Transverse colon (tissue), 4 donors: ENCODE measurements around the gene TTN. TPM values are rescaled to one million over a fixed set of nuclear protein-coding genes. Genes with fewer than 3 reads are reported as not detected.

ENCODE experiments used
- DNase-seq: peaks from one replicate; pipeline ENCODE4 v3.0.0-alpha.2; 2019
- H3K27ac ChIP-seq, 4 donors: fragments of 200-600 bp; sonication (generic); 2 replicates each; pipeline ENCODE4 v1.5.1; 2016 to 2018; ENCODE audit warnings: inconsistent platforms in 4 of 4
- H3K27me3 ChIP-seq: fragments of 200-600 bp; sonication (generic); 2 replicates; pipeline ENCODE4 v1.5.1; 2017; ENCODE audit warnings: inconsistent platforms
- H3K36me3 ChIP-seq, 4 donors: fragments of 200-600 bp; sonication (generic); 2 replicates each; pipeline ENCODE4 v1.5.1; 2017 to 2019; ENCODE audit warnings: inconsistent platforms in 4 of 4
- H3K4me1 ChIP-seq, 4 donors: fragments of 200-600 bp; sonication (generic); 2 replicates each; pipeline ENCODE4 v1.5.1; 2017 to 2020; ENCODE audit warnings: inconsistent platforms in 4 of 4
- H3K4me3 ChIP-seq, 4 donors: fragments of 200-600 bp; sonication (generic); 1 replicate in 1 of 4; 2 replicates in 3 of 4; pipeline versions ENCODE4 v1.5.1 to v1.6.1; 2017 to 2019; ENCODE audit warnings: inconsistent platforms in 4 of 4
- H3K9me3 ChIP-seq, 2 donors: fragments of 200-600 bp; sonication (generic); 2 replicates each; pipeline ENCODE4 v1.5.1; 2017 to 2019; ENCODE audit warnings: inconsistent platforms in 2 of 2
- EP300 ChIP-seq: sonication (generic); formaldehyde crosslinking; IDR thresholded peaks from one replicate; pipeline ENCODE4 v1.6.1; 2017; ENCODE audit warnings: antibody characterized with exemption, low read depth
- POLR2A ChIP-seq: fragments of 450-650 bp; IDR thresholded peaks from one replicate; pipeline ENCODE4 v1.6.1; 2016; ENCODE audit warnings: antibody characterized with exemption, mild to moderate bottlenecking, moderate library complexity
- POLR2AphosphoS5 ChIP-seq, 3 donors: sonication (generic); formaldehyde crosslinking; IDR thresholded peaks; one replicate each; pipeline ENCODE4 v1.6.1; 2016; ENCODE audit warnings: antibody characterized with exemption in 3 of 3
- WGBS, 2 donors: methylation state at CpG; one replicate each; pipeline ENCODE4 v1.1.5; 2018; ENCODE audit warnings: low coverage in 1 of 2; 5-methylcytosine and 5-hydroxymethylcytosine counted together
- in situ Hi-C, 4 donors: fragments of 200-750 bp; cut with MboI; loops; one replicate each; pipeline versions ENCODE4 v1.15.0 to v1.15.1; 2017; ENCODE audit warnings: low sequenced_read_pairs in 3 of 4, low pct_ligation_motif_present in 1 of 4, low pct_unique_long_range_greater_than_20kb in 1 of 4
- intact Hi-C: fragments of 100-400 bp; cut with DNase I; formaldehyde crosslinking; loops from one replicate; pipeline ENCODE4 v1.15.1; 2023; ENCODE audit warnings: low total_unique reads
- total RNA-seq, 4 donors: library from RNA; depleted of rRNA; stranded (reverse); fragments of >200 nt; gene quantifications; one replicate each; pipeline ENCODE4 v1.1.0, GENCODE V29; 2016
- TF ChIP-seq, protein P1 (sequence below), 5 experiments: fragments of 200-600 bp in 3 of 5; fragments of 450-650 bp in 2 of 5; sonication (generic) in 3 of 5; IDR thresholded peaks; 1 replicate in 2 of 5; 2 replicates in 3 of 5; pipeline ENCODE4 v1.5.1; 2016 to 2017; ENCODE audit warnings: antibody characterized with exemption in 5 of 5, inconsistent platforms in 3 of 5, mild to moderate bottlenecking in 2 of 5, moderate library complexity in 1 of 5

Gene TTN
- total RNA-seq, 4 donors from 2014 or later: 6.2 to 43.4 (median 18.1) TPM

DNA sequence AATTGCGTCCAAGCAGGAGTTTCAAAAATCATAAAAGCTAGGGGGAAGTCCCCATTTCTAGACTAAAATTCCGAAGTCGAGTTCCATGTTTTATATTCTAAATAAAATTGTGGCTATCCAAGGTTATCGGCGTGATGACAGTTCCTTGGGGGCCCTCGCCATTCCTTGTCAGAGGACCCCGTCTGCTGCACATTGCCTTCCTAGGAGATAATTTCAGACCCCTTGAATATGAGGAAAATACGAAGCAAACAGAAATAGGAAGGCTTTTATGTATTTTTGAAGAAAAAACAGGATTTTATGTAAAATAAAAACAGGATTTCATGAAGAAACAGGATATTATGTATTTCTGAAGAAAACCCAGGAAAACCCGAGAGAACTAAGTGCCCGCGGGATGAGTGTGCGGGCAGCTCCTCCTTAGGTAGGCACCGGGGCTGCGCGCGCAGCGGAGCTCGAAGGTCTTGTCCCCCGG is 327.4 kb downstream of the TTN start:
- in situ Hi-C loops: no loop called here
- intact Hi-C loops: loop anchor here (2.0 to 10.0 kb wide), 2 partner anchors 29 to 345 kb away; partner anchors contain the start of genes PJVK and PRKRA
- H3K27me3 ChIP-seq: no peaks in the 10 kb centered on the region
- WGBS, 2 donors: 27 to 36% methylated on average over 9 to 19 of the region's 19 CpGs
- no peak for DNase-seq
- H3K4me1 ChIP-seq: peaks cover 18 to 55% (median 39%) of the 10 kb centered on the region in 4 donors
- H3K27ac ChIP-seq: peak overlapping the region; percentile 94 to 98 (median 97)
- H3K4me3 ChIP-seq: peak overlapping the region in 3 of 4 donors; percentile 77 to 94 (median 82)
- TF ChIP-seq POLR2AphosphoS5 (IDR thresholded peaks at IDR 0.05) (no peak), EP300 (no peak), POLR2A (no peak)
- TF ChIP-seq, protein P1, sequence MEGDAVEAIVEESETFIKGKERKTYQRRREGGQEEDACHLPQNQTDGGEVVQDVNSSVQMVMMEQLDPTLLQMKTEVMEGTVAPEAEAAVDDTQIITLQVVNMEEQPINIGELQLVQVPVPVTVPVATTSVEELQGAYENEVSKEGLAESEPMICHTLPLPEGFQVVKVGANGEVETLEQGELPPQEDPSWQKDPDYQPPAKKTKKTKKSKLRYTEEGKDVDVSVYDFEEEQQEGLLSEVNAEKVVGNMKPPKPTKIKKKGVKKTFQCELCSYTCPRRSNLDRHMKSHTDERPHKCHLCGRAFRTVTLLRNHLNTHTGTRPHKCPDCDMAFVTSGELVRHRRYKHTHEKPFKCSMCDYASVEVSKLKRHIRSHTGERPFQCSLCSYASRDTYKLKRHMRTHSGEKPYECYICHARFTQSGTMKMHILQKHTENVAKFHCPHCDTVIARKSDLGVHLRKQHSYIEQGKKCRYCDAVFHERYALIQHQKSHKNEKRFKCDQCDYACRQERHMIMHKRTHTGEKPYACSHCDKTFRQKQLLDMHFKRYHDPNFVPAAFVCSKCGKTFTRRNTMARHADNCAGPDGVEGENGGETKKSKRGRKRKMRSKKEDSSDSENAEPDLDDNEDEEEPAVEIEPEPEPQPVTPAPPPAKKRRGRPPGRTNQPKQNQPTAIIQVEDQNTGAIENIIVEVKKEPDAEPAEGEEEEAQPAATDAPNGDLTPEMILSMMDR (IDR thresholded peaks at IDR 0.05): no peak
- no peaks in the 10 kb centered on the region for H3K36me3 ChIP-seq
- no peaks in the 10 kb centered on the region for H3K9me3 ChIP-seq

DNA sequence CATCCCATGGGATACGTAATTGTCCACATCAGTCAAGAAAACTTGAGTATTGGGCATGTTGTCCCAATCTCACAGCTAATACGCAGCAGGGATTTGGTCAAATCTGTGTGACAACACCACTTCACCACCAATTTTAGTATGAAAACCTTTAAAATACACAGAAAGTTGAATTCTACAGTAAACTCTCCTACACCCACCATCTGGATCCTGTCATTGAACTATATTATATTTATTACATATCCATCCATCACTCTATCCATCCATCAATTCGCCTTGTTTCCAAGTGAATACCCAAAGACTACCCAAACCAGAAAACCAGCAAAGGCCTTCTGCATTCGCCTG is 328.0 kb downstream of the TTN start:
- intact Hi-C loops (loop anchor here (2.0 kb wide), 1 partner anchor 28 kb away; the partner anchor contains the start of genes PJVK and PRKRA), in situ Hi-C loops (no loop called here)
- no peak for TF ChIP-seq POLR2A
- TF ChIP-seq, protein P1 (IDR thresholded peaks at IDR 0.05): peak in 2 of 5 experiments; percentile 2 to 25
- 50 to 53% methylated on average over 4 of the region's 4 CpGs for WGBS, 2 donors
- Histone ChIP-seq H3K27me3 (no peaks in the 10 kb centered on the region), H3K4me3 (peak overlapping the region in 3 of 4 donors; percentile 54 to 77 (median 61)), H3K9me3 (no peaks in the 10 kb centered on the region), H3K36me3 (no peaks in the 10 kb centered on the region), H3K27ac (peak overlapping the region; percentile 94 to 98 (median 97)), H3K4me1 (peaks cover 18 to 52% (median 35%) of the 10 kb centered on the region in 4 donors)
- no peak for DNase-seq

DNA sequence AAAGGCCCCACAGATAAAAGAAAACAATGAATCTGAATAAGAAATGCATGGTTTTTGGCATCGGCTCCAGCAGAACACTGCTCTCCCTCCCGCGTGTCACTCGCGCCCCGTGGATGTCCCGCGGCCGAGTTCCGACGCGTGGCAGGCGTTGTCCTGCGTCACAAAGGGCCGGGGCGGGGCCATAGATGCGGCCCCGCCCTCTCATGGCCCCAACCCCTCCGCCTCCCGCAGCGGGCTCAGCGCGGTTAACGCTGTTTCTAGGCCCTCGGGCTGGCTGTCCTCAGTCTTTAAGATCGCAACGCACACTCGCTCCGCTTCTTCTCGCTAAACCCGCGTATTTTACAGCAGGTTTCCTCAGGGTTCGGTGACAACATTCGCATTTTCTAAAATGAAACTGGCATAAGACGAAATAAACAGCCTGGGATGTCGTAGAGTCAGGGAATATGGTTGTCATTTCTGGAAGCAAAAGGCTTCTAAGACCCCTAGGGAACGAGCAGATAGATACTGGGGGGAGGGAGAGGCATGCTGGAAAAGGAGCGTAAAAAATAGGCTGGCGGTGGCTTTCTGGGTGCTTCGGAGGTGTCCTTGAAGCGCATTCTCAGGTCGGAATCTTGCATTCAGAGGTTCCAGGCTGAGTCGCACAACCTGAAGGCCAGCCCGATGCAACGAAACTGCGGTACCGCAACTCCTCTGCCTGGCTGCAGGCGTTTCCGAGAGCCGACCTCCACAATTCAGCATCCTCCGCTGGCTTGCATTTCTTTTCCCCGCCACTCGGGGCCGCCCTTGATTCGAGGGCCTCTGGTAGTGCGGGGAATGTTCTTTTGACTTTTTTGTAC is 328.6 kb downstream of the TTN start, which contains the start of gene FKBP7:
TSS of gene FKBP7 (minus strand) at position 162 of the 836 bp plus-strand sequence. CDS start at position 61, 101 bp downstream.
- intact Hi-C loops: loop anchor here (2.0 kb wide), 1 partner anchor 28 kb away; the partner anchor contains the start of genes PJVK and PRKRA
- in situ Hi-C loops: no loop called here
- Histone ChIP-seq H3K36me3 (no peaks in the 10 kb centered on the region), H3K27ac (peak within 1 kb of the TSS; percentile 94 to 98 (median 97)), H3K4me3 (peak within 1 kb of the TSS; percentile 51 to 77 (median 58)), H3K27me3 (no peaks in the 10 kb centered on the region), H3K9me3 (no peaks in the 10 kb centered on the region), H3K4me1 (peaks cover 18 to 46% (median 32%) of the 10 kb centered on the region in 4 donors)
- 0 to 3% methylated on average over 7 to 56 of the region's 56 CpGs for WGBS, 2 donors
- DNase-seq: peak; percentile 91
- TF ChIP-seq POLR2AphosphoS5 (IDR thresholded peaks at IDR 0.05) (peak; percentile 87 to 90 (median 88)), EP300 (peak; percentile 63), POLR2A (peak; percentile 73)
- TF ChIP-seq, protein P1 (IDR thresholded peaks at IDR 0.05): peak; percentile 62 to 87 (median 80)

DNA sequence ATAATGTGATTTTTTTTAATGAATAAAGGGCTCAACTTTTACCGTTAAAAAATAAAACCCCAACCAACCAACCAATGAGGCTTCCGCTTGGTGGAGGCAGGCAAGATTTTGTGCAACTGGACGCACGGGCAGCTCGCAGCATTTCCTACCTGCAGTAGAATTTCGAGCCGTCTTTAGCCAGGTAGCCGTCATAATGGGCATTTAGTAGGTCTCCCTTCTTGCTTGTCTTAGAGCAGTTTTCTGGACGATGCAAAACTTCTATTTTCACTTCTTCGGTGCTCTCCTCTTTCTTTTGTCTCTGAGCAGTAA is 329.1 kb downstream of the TTN start:
- peak; percentile 20 for DNase-seq
- Histone ChIP-seq H3K9me3 (no peaks in the 10 kb centered on the region), H3K4me3 (peak overlapping the region; percentile 51 to 77 (median 58)), H3K36me3 (no peaks in the 10 kb centered on the region), H3K27ac (peak overlapping the region; percentile 94 to 98 (median 97)), H3K27me3 (no peaks in the 10 kb centered on the region), H3K4me1 (peaks cover 18 to 43% (median 32%) of the 10 kb centered on the region in 4 donors)
- in situ Hi-C loops (no loop called here), intact Hi-C loops (loop anchor here (2.0 kb wide), 1 partner anchor 27 kb away; the partner anchor contains the start of genes PJVK and PRKRA)
- 1 to 2% methylated on average over 7 to 10 of the region's 10 CpGs for WGBS, 2 donors
- TF ChIP-seq, protein P1 (IDR thresholded peaks at IDR 0.05): no peak
- no peak for TF ChIP-seq EP300
- TF ChIP-seq POLR2A: no peak
- no peak for TF ChIP-seq POLR2AphosphoS5 (IDR thresholded peaks at IDR 0.05)
